GM12878 (cell line): ENCODE data around the gene CTNNBL1.

Experiments used
- MAX ChIP-seq: IDR thresholded peaks from 2 replicates; pipeline ENCODE4 v1.6.1; 2012; ENCODE audit warnings: low read depth, low read length, improper control_type of control experiment
- POLR2A ChIP-seq: IDR thresholded peaks from 2 replicates; pipeline ENCODE4 v1.6.1; 2011; ENCODE audit warnings: low read depth, mild to moderate bottlenecking, low read length

- TF ChIP-seq POLR2A (no peak), MAX (no peak)
These were observed 155.3 kb downstream of the CTNNBL1 start for GRCh38 chr20:37849156-37849555.
